BLaER1 (cell line): ENCODE results near the gene ZNF202.
"Not testable (repeated sequence)": the region's sequence is repeated elsewhere in the genome, so short reads cannot be mapped to it uniquely, and the experiment has no call there.

Experiments used
- H3K27ac ChIP-seq: shearing (Covaris generic); formaldehyde crosslinking; 2 replicates; pipeline ENCODE4 v1.8.1; 2022
- H3K27me3 ChIP-seq: shearing (Covaris generic); formaldehyde crosslinking; 2 replicates; pipeline ENCODE4 v1.8.1; 2022
- H3K36me3 ChIP-seq: shearing (Covaris generic); formaldehyde crosslinking; 2 replicates; pipeline ENCODE4 v1.8.1; 2022
- H3K4me1 ChIP-seq: shearing (Covaris generic); formaldehyde crosslinking; 2 replicates; pipeline ENCODE4 v1.8.1; 2022
- H3K4me2 ChIP-seq: shearing (Covaris generic); formaldehyde crosslinking; 2 replicates; pipeline ENCODE4 v1.8.1; 2022
- H3K4me3 ChIP-seq: shearing (Covaris generic); formaldehyde crosslinking; 2 replicates; pipeline ENCODE4 v1.8.1; 2022
- H3K9ac ChIP-seq: shearing (Covaris generic); formaldehyde crosslinking; 2 replicates; pipeline ENCODE4 v1.8.1; 2022
- H3K9me3 ChIP-seq: shearing (Covaris generic); formaldehyde crosslinking; 2 replicates; pipeline ENCODE4 v1.8.1; 2022
- H4K20me1 ChIP-seq: shearing (Covaris generic); formaldehyde crosslinking; 2 replicates; pipeline ENCODE4 v1.8.1; 2022
- Cebpa-rat ChIP-seq: shearing (Covaris generic); IDR thresholded peaks from 2 replicates; pipeline ENCODE4 v1.8.1; 2022

Gene ZNF202

DNA sequence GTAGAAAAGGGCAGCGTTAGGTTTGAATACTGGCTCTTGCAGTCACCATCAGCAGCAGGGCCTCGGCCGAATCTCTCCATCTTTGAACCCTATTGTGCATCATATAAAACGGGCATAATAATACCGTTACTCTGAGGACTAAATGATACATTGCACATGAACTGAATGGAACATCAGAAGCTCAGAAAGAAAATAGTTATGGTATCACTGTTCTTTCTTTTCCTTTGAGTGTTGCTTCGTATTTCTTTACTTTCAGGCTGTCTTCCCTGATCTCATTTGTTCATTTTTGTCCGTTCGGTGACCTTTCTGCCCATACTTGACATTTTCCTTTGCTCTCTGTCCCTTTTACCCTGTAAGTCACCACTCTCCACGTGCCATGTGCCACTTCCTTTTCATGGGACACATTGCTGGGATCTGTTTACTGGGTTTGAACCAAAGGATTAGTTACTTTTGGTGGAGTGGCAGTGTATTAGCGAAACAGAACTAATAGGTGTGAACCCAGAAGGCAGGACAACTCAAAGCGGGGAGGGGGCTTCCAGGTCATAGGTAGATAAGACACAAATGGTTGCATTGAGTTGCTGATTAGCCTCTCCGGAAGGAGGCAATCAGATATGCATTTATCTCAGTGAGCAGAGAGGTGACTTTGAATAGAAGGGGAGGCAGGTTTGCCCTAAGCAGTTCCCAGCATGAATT lies 717 bp upstream of the ZNF202 start:
- H3K27me3 ChIP-seq: no peaks in the 10 kb centered on the region

DNA sequence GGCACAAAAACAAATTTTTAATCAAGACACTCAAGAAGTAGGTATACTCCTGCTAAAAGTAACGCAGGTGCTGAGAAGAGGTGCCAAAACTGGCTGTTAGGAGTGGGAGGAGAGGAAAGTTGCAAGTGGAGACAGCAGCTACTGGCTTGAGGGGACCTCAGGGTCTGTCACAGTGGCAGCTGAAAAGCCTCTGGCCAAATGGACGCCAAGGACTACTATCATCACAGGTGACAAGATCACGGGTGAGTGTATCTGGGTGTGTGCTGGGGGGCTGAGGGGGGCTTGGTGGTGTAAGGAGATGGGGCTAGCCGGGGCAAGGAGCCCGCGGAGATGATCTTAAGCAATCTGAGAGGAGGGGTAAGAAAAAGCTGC lies 687 bp downstream of the ZNF202 start:
- peak overlapping the region; percentile 86 for H3K4me3 ChIP-seq
- peak overlapping the region; percentile 83 for H3K9ac ChIP-seq
- peaks cover 22% of the 10 kb centered on the region for H3K9me3 ChIP-seq
- H3K4me2 ChIP-seq: peak overlapping the region; percentile 97
- TF ChIP-seq Cebpa-rat: no peak
- peaks cover 26% of the 10 kb centered on the region for H3K4me1 ChIP-seq
- H3K27ac ChIP-seq: peak overlapping the region; percentile 89
- peaks cover 40% of the 10 kb centered on the region for H4K20me1 ChIP-seq
- H3K27me3 ChIP-seq: no peaks in the 10 kb centered on the region
- H3K36me3 ChIP-seq: peaks cover 42% of the 10 kb centered on the region

More for the DNA sequence above, 717 bp upstream of the ZNF202 start:
- TF ChIP-seq Cebpa-rat: no peak
- peak overlapping the region; percentile 82 for H3K4me2 ChIP-seq
- H4K20me1 ChIP-seq: peaks cover 26% of the 10 kb centered on the region
- peaks cover 20% of the 10 kb centered on the region for H3K9me3 ChIP-seq
- peak overlapping the region; percentile 83 for H3K9ac ChIP-seq
- H3K36me3 ChIP-seq: peaks cover 27% of the 10 kb centered on the region
- peaks cover 26% of the 10 kb centered on the region for H3K4me1 ChIP-seq
- H3K27ac ChIP-seq: peak overlapping the region; percentile 89
- peak overlapping the region; percentile 86 for H3K4me3 ChIP-seq

GRCh38 chr11:123738374-123738773 lies 3.1 kb downstream of the ZNF202 start:
- peaks cover 64% of the 10 kb centered on the region for H4K20me1 ChIP-seq
- H3K27ac ChIP-seq: no peak overlapping the region
- peaks cover 26% of the 10 kb centered on the region for H3K4me1 ChIP-seq
- peaks cover 22% of the 10 kb centered on the region for H3K9me3 ChIP-seq
- H3K9ac ChIP-seq: no peak overlapping the region
- H3K27me3 ChIP-seq: no peaks in the 10 kb centered on the region
- no peak for TF ChIP-seq Cebpa-rat
- peaks cover 66% of the 10 kb centered on the region for H3K36me3 ChIP-seq
- no peak overlapping the region for H3K4me2 ChIP-seq
- no peak overlapping the region for H3K4me3 ChIP-seq

- Histone ChIP-seq H3K27me3 (no peaks in the 10 kb centered on the region), H3K36me3 (peaks cover 77% of the 10 kb centered on the region), H3K9ac (no peak overlapping the region), H3K9me3 (peaks cover 22% of the 10 kb centered on the region), H3K4me3 (no peak overlapping the region), H3K4me1 (peaks cover 17% of the 10 kb centered on the region), H3K27ac (no peak overlapping the region), H3K4me2 (no peak overlapping the region), H4K20me1 (peaks cover 80% of the 10 kb centered on the region)
- no peak for TF ChIP-seq Cebpa-rat
Observed at GRCh38 chr11:123736769-123737168, 4.7 kb downstream of the ZNF202 start.

GRCh38 chr11:123729602-123730001 lies 11.9 kb downstream of the ZNF202 start:
- no peaks in the 10 kb centered on the region for H3K27me3 ChIP-seq
- no peak for TF ChIP-seq Cebpa-rat
- H3K9me3 ChIP-seq: peaks cover 24% of the 10 kb centered on the region

GRCh38 chr11:123725995-123726655 lies 15.3 kb downstream of the ZNF202 start:
- no peak for TF ChIP-seq Cebpa-rat
- H3K4me2 ChIP-seq: no peak overlapping the region
- H3K27ac ChIP-seq: no peak overlapping the region
- peaks cover 85% of the 10 kb centered on the region for H3K36me3 ChIP-seq
- no peak overlapping the region for H3K4me3 ChIP-seq
- peaks cover 8% of the 10 kb centered on the region; the same call in 1 of the 2 replicates for H4K20me1 ChIP-seq
- H3K9me3 ChIP-seq: peaks cover 24% of the 10 kb centered on the region
- no peaks in the 10 kb centered on the region for H3K27me3 ChIP-seq
- H3K9ac ChIP-seq: no peak overlapping the region
- H3K4me1 ChIP-seq: no peaks in the 10 kb centered on the region

More at GRCh38 chr11:123729602-123730001, 11.9 kb downstream of the ZNF202 start:
- no peak overlapping the region for H3K9ac ChIP-seq
- H3K4me3 ChIP-seq: no peak overlapping the region
- no peak overlapping the region for H3K4me2 ChIP-seq
- no peak overlapping the region for H3K27ac ChIP-seq
- H4K20me1 ChIP-seq: peaks cover 42% of the 10 kb centered on the region
- peaks cover 93% of the 10 kb centered on the region for H3K36me3 ChIP-seq
- H3K4me1 ChIP-seq: no peaks in the 10 kb centered on the region

DNA sequence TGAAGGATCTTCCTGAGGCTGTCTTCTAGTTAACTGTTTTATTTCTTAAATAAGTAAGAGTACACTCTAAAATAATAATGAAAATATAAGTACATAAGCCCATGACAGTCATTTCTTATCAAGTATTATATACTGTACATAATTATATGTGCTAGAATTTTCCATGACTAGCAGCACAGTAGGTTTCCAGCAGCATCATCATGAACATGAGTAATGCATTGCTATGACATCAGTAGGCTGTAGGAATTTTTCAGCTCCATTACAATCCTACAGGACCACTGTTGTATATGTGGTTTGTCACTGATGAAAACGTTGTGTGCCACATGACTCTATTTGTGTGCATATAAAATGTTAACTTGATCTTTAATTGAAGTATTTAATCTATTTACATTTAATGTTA lies 22.0 kb downstream of the ZNF202 start:
- Histone ChIP-seq H3K9ac (no peak overlapping the region), H3K4me2 (no peak overlapping the region), H3K4me1 (no peaks in the 10 kb centered on the region), H3K27me3 (no peaks in the 10 kb centered on the region), H3K36me3 (peaks cover 18% of the 10 kb centered on the region), H3K4me3 (no peak overlapping the region), H3K9me3 (no peaks in the 10 kb centered on the region), H4K20me1 (no peaks in the 10 kb centered on the region), H3K27ac (no peak overlapping the region)
- no peak for TF ChIP-seq Cebpa-rat

DNA sequence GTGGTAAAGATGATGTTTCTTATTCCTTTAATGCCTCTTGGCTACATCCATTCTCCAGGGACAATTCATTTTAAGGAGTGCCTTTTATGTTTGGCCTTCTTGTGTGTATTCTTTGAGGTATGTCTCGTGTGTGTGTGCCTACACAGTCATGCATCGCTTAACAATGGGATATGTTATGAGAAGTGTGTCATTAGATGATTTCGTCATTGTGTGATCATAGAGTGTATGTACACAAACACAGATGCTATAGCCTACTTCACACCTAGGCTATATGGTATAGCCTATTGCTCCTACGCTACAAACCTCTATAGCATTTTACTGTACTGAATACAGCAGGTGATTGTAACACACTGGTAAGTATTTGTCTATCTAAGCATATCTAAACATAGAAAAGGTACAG lies 23.0 kb downstream of the ZNF202 start:
- no peak overlapping the region for H3K4me3 ChIP-seq

DNA sequence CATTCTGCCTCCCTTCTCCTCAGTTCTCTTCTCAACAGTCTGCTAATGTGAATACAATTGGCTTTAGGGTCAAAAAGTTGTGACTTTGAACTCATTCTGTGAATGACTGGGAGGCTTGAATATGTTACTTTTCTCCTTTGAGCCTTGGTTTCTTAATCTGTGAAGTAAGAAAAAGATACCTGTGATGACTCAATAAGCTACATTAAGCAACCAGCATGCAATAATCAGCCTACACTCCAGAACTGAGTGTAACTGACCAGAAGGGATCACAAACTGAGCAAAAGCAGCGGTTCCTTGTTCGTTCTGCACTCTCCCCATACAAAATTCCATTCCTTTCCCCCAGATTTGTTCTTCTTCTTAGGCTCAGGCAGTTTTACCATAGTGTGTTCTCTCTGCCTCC lies 23.4 kb downstream of the ZNF202 start:
- no peak overlapping the region for H3K4me2 ChIP-seq
- H3K27me3 ChIP-seq: no peaks in the 10 kb centered on the region
- peaks cover 4% of the 10 kb centered on the region; the same call in 1 of the 2 replicates for H3K36me3 ChIP-seq
- H3K27ac ChIP-seq: no peak overlapping the region
- H3K4me3 ChIP-seq: no peak overlapping the region
- H3K4me1 ChIP-seq: peaks cover 7% of the 10 kb centered on the region
- no peak overlapping the region for H3K9ac ChIP-seq
- no peaks in the 10 kb centered on the region for H4K20me1 ChIP-seq
- no peaks in the 10 kb centered on the region for H3K9me3 ChIP-seq
- no peak for TF ChIP-seq Cebpa-rat

More for the DNA sequence above, 23.0 kb downstream of the ZNF202 start:
- Histone ChIP-seq H3K27me3 (no peaks in the 10 kb centered on the region), H3K27ac (no peak overlapping the region), H3K9ac (no peak overlapping the region), H3K4me1 (peaks cover 7% of the 10 kb centered on the region), H3K36me3 (peaks cover 8% of the 10 kb centered on the region), H4K20me1 (no peaks in the 10 kb centered on the region), H3K9me3 (no peaks in the 10 kb centered on the region), H3K4me2 (no peak overlapping the region)
- no peak for TF ChIP-seq Cebpa-rat

DNA sequence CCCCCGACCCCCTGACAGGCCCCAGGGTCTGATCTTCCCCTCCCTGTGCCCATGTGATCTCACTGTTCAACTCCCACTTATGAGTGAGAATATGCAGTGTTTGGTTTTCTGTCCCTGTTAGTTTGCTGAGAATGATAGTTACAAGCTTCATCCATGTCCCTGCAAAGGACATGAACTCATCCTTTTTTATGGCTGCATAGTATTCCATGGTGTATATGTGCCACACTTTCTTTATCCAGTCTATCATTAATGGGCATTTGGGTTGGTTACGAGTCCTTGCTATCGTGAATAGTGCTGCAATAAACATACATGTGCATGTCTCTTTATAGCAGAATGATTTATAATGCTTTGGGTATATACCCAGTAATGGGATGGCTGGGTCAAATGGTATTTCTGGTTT lies 28.8 kb downstream of the ZNF202 start:
- H3K4me3 ChIP-seq, H3K4me2 ChIP-seq, H3K27ac ChIP-seq, H3K27me3 ChIP-seq, H4K20me1 ChIP-seq, H3K36me3 ChIP-seq, H3K4me1 ChIP-seq, H3K9ac ChIP-seq, H3K9me3 ChIP-seq: not testable (repeated sequence)
